WI38 (cell line): Measurements from ENCODE around the gene AVEN.

Experiments
- H3K4me3 ChIP-seq: 2 replicates; pipeline ENCODE4 v1.5.1; 2011; ENCODE audit warnings: low read depth, mild to moderate bottlenecking, control low read depth, low read length
- TF ChIP-seq, protein P1 (sequence below): IDR thresholded peaks from 2 replicates; pipeline ENCODE4 v1.5.1; 2012; ENCODE audit warnings: low read depth, mild to moderate bottlenecking, control low read depth, low read length

AVEN gene

DNA sequence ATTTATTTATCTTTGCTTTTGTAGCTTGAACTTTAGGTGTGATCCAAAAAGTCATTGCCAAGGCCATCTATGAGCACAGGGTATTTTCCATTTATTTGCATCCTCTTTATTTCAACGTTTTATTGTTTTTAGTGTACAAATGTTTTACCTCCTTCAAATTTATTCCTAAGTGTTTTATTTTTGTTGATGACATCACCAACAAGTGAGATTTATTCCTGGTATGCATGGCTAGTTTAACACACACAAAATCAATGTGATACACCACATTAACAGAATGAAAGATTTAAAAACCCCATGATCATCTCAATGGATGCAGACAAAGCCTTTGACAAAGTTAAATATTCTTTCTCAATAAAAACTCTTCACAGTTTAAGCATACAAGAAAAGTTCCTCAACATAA is 137.0 kb downstream of the AVEN start:
- no peak overlapping the region for H3K4me3 ChIP-seq
- TF ChIP-seq, protein P1, sequence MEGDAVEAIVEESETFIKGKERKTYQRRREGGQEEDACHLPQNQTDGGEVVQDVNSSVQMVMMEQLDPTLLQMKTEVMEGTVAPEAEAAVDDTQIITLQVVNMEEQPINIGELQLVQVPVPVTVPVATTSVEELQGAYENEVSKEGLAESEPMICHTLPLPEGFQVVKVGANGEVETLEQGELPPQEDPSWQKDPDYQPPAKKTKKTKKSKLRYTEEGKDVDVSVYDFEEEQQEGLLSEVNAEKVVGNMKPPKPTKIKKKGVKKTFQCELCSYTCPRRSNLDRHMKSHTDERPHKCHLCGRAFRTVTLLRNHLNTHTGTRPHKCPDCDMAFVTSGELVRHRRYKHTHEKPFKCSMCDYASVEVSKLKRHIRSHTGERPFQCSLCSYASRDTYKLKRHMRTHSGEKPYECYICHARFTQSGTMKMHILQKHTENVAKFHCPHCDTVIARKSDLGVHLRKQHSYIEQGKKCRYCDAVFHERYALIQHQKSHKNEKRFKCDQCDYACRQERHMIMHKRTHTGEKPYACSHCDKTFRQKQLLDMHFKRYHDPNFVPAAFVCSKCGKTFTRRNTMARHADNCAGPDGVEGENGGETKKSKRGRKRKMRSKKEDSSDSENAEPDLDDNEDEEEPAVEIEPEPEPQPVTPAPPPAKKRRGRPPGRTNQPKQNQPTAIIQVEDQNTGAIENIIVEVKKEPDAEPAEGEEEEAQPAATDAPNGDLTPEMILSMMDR, result no peak

DNA sequence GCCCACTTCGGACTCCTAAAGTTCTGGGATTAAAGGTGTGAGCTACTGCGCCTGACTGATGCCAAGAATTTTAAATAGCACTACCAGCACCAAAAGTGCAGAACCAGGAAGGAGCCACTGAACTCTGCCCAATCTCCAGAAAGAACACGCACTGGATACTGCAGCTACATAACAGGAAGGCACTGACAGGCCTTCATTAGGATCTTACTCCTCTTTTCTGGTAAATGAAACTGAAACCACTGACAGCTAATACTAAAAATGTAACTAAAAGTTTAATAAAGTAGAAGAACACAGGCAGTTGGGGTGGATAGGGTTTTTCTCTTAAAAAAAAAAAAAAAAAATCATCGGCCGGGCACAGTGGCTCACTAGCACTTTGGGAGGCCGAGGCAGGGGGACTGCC is 144.8 kb downstream of the AVEN start:
- TF ChIP-seq, protein P1, result no peak
- no peak overlapping the region for H3K4me3 ChIP-seq

DNA sequence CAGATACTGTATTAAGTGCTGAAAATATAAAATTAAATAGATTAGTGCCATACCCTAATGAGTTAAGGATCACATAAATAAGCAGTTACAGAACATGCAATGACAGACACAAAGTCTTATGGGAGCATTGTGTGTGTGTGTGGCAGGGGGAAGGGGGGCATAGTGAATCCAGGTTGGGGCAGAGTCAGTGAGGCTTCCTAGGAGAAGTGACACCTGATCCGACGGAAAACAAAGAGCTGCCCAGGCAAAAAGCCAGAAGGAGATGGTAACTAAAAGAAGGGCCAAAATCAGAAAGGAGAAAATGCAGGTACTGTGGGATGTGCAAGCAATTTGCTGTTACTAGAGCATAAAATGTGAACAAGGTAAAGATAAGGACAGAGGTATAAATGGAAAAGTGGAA is 150.8 kb downstream of the AVEN start:
- TF ChIP-seq, protein P1, result no peak
- no peak overlapping the region for H3K4me3 ChIP-seq

DNA sequence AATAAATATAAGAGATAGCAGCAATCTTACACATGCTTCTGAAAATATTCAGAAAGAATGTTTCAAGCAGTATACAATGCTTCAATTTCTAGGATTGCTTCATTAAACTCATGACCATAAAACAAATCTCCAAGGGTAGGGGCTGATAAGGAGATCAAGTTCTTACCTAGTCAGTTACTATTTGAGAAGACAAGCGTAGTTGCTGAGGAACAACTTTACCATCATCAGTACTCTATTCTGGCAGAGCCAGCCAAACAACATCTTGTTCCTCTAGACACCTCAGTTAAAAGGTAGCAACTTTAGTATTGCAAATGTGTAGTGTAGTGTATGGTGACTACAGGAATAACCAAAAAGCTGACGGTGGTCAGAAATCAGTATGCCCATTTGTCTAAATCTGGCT is 156.1 kb downstream of the AVEN start:
- TF ChIP-seq, protein P1, result no peak
- H3K4me3 ChIP-seq, result no peak overlapping the region

DNA sequence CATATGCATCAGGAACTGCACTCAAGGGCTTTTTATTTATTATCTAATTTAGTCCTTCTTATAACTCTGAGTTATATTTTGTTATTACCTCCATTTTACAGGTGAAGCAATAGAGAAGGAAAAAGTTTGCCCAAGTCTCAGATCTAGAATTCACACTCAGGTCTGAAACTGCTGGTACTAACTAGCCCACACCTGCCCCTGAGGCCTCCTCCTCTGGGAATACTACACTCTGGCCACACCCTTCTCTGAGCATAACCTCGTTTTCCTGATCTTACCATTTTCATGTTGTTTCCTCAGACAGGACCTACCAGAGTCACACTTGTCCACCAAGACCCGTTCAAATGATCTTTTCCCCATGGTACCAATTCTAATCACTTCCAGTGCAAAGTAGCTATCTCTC is 164.8 kb downstream of the AVEN start:
- H3K4me3 ChIP-seq, result no peak overlapping the region
- TF ChIP-seq, protein P1, result no peak

DNA sequence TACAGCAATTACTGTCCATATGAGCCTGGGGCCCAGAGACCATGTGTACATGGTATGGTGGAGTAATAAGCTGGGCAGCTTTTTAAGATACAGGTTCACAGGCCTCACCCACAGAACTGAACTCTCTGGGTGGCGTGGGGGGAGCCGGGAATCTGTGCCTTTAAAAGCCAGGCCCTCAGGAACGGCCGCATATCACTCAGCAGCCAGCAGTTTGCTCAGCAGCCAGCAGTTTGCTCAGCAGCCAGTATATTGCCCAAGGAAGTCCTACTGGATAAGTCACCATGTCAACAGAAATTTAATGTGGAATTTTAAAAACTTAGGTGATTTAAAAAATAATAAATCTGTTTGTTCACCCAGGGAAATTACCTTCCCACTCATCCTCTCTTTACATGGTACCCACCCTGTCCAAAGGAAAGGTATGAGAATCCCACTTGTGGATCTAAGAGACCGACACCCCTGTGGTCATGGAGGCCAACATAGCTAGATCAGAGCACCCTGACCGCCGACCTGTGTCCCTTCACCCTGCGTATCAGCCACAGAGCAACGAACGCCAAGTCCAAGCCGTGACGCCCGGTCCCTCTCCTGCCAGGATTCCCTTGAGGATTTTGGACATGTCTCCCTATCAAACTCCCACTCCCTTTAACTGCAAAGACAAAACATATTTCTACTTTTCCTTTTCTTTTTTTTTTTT is 166.4 kb downstream of the AVEN start:
- no peak overlapping the region for H3K4me3 ChIP-seq
- TF ChIP-seq, protein P1, result no peak

DNA sequence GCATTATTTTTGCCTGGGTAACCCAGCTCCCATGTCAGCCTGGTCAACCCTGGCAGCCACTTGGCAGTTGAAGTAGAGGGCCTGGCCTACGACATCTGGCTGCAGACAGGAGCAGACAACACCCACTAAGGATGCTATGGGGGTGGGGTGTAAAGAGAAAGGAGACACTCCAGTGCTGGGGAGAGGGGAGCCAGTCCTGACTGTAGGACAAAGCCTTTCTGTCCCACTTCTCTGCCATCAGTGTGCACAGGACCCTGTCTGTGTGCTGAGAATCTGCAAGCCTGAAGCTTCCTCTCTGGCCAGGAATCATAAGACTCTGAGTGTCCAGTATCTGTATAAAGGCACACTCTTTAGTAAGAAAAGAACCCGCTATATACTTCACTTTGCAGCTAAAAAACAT is 167.0 kb downstream of the AVEN start:
- H3K4me3 ChIP-seq, result no peak overlapping the region
- TF ChIP-seq, protein P1, result no peak
